HG03460 (cell line): Measurements from ENCODE around the gene LAMA3.

Experiments
- ATAC-seq: cut with Tn5 transposase; IDR thresholded peaks from one replicate; pipeline ENCODE4 v1.9.1; 2021; ENCODE audit not compliant: unreplicated experiment

LAMA3 gene

DNA sequence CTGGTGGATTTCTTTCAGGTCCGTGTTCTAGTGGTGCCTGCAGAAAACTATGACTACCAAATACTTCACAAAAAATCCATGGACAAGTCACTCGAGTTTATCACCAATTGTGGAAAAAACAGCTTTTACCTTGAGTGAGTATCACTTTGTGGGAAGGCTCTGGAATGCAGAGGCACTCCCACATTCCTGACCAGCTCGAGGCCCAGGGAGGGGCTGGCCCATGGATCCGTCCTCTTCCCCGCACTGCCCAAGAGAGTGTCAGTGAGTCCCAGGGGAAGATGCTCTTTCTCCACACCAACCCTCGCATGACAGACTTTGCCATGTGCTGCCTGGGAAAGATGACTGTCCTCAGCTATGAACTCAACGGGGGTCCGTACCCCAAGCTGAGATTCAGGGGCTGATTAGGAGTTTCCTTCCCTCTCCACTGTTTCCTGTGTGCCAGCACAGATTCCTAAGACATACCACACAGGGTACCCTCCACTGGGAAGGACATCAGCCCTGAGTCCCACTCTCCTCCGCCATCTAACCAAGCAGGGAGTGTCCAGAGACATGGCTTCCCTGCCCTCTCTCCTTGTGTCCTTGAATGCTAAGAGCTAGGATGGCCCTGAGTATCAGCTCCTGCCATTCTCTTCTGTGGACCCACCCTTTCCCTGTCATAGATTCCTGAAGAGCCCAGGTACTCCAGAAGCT is 155.9 kb downstream of the LAMA3 start:
- no peak for ATAC-seq

DNA sequence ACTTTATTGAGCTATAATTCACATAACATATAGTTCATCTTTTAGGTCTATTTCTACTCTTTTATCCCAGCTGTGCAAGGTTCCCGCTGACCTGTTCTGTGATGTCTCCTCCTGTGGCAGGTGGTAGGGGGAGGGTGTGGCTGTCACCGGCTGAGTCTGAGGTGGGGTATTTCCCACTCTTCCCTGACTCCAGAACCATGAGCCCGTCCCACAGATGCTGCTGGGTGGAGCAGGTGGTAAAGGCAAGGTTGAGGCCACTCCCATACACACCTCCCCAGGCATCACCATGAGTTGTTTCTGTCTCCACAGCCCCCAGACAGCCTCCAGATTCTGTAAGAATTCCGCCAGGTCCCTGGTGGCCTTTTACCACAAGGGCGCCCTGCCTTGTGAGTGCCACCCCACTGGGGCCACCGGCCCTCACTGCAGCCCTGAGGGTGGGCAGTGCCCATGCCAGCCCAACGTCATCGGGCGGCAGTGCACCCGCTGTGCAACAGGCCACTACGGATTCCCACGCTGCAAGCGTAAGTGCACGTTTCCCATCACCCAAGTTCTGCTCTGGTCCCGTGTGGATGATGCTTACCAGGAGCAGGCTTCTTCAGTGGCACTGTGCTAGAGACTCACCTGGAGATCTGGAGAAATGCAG is 156.9 kb downstream of the LAMA3 start:
- no peak for ATAC-seq

DNA sequence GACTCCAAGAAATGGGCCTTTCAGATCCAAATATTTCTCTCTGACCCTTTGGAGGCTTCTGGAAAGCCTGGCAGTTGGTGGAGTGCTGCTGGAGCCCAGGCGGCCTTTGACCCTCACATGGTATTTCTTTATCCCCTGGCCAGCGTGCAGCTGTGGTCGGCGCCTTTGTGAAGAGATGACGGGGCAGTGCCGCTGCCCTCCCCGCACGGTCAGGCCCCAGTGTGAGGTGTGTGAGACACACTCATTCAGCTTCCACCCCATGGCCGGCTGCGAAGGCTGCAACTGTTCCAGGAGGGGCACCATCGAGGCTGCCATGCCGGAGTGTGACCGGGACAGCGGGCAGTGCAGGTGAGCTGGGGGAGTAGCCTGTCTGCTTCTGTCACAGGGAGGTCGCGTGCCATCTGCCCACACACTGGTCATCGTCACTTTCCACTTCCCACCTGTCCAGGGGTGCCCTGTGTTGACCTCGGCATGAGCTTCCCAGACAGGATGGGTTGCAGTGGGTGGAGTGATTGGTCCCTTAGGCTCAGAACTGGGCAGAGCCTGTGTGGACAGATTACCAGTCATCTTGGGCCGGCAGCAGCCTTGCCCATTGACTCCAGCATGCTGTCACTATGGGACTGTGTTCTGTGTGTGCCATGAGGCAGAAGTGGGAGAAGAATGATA is 158.2 kb downstream of the LAMA3 start:
- ATAC-seq = no peak

DNA sequence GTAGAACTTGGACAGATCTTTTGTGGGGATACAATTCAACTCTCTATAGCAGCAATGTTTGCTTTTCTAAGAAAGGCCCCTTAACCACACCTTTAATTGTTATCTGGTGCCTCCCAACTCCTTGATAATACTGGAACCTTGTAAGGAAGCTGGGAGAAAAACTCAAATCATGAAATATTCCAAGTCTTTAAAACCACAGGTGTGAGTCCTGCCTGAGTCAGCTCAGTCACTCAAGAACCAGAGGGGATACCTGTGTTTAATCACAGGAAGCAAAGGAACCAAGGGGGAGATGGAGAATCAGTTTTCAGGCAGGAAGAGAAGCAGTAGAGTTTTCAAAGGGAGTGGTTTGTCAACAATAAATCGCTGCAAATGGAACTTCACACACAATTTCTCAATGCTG is 159.9 kb downstream of the LAMA3 start:
- ATAC-seq = no peak

DNA sequence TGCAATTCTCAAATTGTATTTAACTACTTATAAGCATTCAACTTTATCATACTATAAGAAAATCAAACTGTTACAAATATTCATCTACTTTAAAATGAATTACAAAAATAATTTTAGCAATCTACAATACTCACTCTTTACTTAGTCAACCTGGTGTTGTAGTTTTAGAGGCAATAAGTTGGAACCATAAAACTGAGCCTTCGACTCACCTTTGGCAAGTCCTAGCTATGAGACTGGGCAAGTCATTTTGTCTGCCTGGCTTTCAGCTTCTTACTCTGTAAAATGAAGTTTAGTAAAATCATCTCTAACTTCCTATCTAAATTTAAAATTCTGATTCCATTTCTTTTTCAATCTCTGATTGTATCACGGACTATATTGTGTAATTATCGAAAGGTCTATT is 161.0 kb downstream of the LAMA3 start:
- ATAC-seq = no peak

DNA sequence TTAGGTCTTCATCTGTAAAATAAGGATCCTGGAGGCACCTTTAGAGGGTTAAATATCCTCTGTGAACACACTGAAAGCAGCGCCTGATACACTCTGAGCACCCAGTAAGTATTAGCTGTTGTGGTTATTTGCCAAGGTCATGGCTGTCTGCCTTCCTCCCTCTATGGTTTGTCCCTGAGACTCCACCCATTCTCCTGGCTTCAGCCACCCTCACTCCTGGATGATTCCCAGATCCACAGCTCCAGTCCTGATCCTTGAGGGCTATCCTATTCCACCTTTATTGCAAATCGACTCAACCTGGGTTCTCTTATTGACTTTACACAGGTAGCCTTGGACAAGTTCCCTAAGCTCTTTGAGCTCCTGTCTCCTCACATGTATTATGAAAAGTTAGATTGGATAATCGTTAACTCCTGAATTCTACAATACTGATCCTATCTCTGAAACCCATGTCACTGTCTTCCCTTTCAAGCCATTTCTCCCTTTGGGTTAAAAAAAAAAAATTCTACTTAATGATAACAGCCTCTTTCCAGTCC is 162.3 kb downstream of the LAMA3 start:
- ATAC-seq = no peak

DNA sequence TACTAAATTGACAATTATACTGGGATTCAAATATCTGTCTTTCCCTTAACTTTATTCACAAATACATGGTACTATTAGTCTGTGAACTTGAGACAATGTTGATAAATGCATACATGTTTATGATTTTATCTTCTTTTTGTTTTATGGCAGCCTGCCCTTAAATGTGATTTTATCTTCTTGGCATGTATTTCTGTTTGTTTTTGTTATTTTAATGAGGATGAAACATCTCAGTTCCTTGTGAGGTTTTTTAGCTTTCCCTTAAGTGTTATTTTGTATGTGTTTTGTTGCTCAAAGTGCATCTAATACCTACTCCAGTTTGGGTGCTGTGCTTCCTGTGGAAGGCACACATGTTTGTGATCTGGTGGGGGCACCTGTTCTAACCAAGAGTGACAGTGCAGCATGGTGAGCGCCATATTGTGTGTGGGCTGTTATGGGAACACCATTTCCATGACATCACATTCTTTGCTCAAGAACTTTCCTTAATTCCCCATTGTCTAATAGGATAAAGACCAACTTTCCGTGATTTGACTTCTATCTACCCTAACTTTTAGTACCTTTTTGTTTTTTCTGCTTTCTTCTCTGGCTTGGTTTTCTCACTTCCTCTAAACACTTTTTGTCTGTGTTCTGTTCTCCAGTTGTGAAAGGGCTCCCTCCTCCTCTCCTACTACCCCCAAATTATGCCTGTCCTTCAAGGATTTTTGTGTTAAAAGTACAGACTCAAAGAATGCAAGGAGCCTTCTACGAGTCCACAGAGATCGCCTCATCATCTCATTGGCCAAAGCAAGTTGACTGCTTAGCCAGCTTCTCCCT is 163.2 kb downstream of the LAMA3 start:
- ATAC-seq = no peak

DNA sequence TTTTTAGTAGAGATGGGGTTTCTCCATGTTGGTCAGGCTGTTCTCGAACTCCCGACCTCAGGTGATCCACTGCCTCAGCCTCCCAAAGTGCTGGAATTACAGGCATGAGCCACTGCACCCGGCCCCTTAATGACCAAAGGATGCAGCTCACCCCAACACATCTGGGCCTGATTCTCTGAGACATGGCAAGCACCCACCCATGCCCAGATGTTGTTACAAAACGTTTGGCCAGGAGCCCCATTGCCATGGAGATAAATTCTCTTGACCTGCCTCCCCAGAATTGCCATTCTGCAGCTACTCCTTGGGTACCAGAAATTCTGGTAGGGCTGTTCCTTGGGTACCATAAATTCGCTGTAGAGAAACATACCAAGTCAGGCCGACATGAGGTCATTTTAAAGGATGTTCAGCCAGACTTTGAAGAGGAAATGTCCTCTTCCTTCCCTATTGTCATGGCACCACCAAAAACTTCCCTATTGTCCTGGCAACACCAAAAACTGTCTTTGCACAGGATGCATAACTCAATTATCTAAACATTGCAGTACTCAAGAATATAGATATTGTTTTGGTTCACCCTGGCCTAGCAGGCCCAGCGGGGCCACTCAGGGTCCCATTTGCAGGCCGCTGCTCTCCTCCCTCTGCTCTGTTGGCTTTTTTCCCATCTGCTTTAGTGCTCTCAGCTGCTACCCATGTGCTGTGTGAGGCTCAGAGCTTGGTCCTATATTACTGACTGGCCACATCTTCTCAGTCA is 164.4 kb downstream of the LAMA3 start:
- no peak for ATAC-seq

DNA sequence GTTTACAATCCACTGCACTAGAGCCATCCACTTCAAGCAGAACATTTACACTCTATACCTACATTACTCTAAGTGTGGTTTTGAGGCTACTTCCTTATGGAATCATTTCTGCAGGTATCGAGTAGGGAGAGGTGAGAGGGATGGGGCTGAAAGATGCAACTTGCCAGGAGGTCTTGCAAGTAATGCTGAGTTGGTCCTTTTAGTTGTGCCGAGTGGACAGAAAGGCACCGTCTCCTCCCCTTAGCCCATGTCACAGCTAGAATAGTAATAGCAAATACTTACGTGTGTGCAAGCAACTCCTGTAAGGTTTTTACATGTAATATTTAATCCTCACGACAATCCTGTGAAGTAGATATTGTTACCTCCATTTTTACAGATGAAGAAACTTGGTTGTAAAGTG is 166.5 kb downstream of the LAMA3 start:
- ATAC-seq = no peak

DNA sequence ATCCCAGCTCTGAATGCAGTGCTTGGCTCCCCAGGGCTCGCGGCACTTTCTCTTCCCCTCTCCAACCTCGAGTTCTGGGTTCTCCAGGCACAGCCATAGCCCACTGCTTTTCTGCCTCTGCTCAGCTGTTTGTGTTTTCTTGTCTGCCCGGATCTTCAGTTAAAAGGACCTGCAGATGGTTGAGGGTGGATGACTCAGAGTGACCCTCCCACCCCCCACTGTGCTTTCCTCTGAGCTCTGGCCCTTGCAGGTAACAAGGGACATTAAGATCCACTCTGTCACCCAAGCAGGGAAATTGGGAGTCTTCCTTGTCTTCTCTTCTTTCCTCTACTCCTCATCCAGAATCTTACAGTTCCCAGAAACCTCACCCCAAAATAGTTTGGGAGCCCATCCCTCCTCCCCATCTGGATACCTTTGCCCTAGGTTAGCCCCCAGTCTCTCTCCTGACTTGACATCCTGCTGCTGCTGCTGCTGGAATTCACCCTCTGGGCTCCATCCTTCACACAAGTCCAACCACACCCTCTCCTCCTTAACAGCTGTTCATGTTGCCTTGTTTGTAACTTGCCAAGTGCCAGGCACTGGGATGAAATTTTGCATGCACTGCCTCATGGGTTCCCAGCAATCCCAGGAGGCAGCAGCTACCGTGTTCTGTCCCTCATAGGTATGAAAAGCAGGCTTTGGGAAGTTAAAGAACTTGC is 167.4 kb downstream of the LAMA3 start:
- ATAC-seq = no peak

DNA sequence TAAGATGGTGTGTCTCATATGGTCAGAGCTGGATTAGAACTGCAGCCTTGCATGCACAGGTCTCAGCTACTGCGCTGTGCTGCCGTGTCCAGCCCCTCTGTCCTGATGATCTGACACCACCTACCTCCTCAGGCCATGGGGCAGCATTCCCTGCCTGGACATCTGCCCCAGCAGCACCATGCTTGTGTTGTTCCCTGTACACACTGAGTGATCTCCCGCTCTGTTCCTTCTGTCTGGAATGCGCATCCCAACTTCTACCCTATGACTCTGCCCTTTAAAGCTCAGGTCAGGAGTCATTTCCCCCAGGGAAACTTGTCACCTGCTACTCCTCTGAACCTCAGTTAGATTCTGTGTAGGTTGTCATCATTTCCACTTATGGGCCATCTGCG is 167.9 kb downstream of the LAMA3 start:
- ATAC-seq = no peak

DNA sequence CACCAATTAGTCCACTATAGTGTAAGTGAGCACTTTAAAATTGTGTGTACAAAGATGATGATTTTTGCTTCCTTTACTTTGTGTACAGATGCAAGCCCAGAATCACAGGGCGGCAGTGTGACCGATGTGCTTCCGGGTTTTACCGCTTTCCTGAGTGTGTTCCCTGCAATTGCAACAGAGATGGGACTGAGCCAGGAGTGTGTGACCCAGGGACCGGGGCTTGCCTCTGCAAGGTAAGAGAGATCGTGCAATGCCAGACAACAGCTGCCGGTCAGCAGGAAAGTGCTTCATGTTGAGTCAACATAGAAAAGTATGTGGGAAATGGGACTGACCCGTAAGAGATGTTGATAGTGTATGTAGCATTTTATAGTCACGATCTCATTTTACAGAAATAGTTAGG is 168.5 kb downstream of the LAMA3 start:
- ATAC-seq = no peak

DNA sequence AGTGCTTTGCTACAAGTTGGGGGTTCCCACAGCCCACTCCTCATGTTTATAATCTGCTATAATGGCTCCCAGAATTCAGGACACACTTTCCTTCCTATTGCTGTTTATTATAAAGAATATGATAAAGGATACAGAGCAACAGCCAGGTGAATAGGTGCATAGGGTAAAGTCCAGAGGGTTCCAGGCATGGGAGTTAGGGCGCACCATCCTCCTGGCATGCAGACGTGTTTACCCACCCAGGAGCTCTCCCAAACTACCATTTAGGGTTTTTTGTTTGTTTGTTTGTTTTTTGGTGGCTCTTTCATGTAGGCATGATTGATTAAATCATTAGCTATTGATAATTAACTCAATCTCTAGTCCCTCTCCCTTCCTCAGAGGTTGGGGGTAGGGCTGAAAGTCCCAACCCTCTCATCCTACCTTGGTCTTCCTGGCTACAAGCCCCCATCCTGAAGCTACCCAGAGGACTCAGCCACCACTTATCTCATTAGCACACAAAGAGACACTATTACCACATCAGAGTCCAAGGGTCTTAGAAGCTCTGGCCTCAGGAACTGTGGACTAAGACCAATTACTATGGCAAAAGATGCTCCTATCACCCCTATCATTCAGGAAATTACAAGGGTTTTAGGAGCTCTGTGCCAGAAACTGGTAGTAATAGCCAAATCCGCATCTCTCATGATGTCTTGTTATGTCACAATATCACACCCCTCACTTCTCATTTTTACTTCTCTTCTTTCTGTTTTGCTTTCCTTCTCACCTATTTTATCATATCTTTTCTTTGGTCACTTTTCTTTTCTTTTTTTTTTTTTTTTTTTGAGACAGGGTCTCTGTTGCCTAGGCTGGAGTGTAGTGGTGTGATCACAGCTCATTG is 170.4 kb downstream of the LAMA3 start:
- ATAC-seq = no peak

DNA sequence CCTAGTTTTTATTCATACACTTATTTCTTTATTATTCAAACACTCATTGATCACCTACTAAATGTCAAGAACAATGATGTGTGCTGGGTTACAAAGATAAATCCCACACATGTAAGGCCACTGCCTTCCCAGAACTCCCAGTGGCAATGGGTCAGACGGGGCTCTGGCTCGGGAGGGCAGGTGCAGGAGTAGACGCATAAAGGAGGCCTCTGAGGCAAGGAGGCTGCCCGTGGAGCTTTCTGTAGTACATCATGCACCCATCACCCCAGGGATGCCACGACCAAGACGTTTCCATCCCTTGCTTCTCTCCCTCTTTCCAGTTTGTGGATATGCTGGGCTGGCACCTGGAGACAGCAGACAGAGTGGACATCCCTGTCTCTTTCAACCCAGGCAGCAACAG is 172.1 kb downstream of the LAMA3 start:
- ATAC-seq = no peak

DNA sequence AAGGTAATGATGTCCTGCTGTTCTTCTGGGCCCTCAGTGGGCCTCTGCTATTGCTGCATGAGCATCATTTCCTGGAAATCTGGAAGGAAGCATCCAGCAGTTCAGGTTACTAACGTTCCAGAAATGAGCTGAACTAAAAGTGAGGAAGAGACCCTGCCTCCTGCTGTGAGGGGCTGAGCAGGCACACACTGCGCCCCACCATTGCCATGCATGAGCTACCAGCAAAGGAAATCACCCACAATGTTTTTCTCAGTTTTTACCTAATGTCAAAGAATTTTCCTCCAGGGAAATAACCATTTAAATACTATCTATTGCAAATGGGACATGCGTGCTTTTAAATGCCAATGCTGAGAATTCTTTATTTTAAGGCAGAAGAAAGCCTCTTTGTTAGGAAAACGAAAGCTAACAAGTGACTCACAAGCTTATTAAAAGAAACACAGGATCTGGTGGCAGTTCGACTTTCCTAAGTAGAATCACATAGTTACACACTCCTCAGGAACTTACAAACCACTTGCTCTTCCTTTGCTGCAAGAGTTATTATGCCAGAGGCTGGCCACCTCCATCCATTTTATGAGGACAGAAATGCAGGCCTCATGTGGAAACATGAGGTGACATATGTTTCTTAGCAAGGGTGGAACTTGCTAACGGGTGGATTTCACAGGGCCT is 172.7 kb downstream of the LAMA3 start:
- no peak for ATAC-seq

DNA sequence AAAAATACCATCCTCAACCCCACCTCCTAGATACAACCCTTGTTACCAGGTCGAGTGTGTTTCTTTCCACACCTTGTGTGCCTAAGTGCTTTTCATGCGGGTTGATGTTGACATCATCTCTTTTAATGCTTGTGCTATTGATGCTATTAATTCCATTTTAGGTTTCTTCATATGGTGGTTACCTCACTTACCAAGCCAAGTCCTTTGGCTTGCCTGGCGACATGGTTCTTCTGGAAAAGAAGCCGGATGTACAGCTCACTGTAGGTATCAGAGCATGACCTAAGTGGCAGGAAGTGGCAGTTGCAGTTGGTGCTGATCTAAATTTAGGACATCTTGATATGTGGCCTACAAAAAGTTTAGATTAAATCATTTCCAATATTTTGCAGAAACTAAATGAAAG is 175.4 kb downstream of the LAMA3 start:
- no peak for ATAC-seq

DNA sequence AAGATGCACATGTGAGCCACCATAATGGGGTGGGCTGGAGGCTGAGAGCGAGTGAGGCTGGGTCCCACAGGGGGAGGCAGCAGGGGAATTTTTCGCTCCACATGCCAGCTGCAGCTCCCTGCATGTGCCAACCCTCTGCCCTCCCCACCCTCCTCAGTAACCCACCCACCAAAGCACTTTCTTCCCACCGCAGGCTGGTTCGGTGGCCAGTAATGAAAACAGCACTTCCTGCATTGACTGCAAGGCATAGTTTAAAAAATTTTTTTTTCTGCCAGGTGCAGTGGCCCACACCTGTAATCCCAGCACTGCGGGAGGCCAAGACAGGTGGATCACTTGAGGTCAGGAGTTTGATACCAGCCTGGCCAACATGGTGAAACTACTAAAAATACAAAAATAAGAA is 177.8 kb downstream of the LAMA3 start:
- no peak for ATAC-seq

DNA sequence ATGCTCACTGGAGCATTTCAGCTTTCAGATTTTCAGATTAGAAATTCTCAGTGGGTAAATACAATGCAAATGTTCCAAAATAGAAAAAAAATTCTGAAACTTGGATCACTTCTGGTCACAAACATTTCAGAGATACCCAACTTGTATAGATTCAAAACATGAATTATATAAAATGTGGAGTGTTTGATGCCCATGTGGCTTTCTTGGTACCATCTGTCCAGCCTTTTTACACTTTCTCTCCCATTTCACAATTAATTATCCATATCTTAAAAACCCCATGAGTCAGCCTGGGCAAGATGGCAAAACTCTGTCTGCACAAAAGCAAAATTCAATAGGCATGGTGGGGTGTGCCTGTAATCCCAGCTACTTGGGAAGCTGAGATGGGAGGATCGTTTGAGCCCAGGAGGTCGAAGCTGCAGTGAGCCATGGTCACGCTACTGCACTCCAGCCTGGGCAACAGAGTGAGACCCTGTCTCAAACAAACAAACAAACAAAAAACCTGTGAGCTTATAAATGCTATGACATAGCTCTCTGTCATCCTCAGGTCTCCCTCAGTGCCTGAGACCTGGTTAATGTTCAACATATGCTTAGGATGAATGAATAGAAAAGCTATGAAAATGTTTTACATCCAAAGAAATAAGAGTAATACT is 179.0 kb downstream of the LAMA3 start:
- ATAC-seq = no peak
